HG02938 (cell line): ENCODE results near the gene NRIP2.

ENCODE experiments used
- ATAC-seq: cut with Tn5 transposase; IDR thresholded peaks from one replicate; pipeline ENCODE4 v1.9.1; 2021; ENCODE audit warnings: mild to moderate bottlenecking, moderate library complexity; ENCODE audit not compliant: unreplicated experiment

NRIP2 gene

GRCh38 chr12:2776129-2776806 is 58.6 kb downstream of the NRIP2 start:
- ATAC-seq, result no peak

GRCh38 chr12:2775431-2775830 is 59.4 kb downstream of the NRIP2 start:
- no peak for ATAC-seq
